Choroid plexus epithelial cell (primary cell): ENCODE data around the gene PRKCSH.
"Not testable (repeated sequence)": the region's sequence is repeated elsewhere in the genome, so short reads cannot be mapped to it uniquely, and the experiment has no call there.

Experiments used
- DNase-seq: peaks from one replicate; pipeline ENCODE4 v3.0.0-alpha.2; 2010; ENCODE audit warnings: low read depth
- H3K4me3 ChIP-seq: 2 replicates; pipeline ENCODE4 v1.5.1; 2011; ENCODE audit warnings: low read depth, mild to moderate bottlenecking, control low read depth, low read length, moderate library complexity
- CTCF ChIP-seq: conservative IDR thresholded peaks from 2 replicates; pipeline ENCODE4 v1.5.1; 2011; ENCODE audit warnings: low read depth, mild to moderate bottlenecking, control low read depth, inconsistent platforms, low read length, moderate library complexity

Gene PRKCSH

DNA sequence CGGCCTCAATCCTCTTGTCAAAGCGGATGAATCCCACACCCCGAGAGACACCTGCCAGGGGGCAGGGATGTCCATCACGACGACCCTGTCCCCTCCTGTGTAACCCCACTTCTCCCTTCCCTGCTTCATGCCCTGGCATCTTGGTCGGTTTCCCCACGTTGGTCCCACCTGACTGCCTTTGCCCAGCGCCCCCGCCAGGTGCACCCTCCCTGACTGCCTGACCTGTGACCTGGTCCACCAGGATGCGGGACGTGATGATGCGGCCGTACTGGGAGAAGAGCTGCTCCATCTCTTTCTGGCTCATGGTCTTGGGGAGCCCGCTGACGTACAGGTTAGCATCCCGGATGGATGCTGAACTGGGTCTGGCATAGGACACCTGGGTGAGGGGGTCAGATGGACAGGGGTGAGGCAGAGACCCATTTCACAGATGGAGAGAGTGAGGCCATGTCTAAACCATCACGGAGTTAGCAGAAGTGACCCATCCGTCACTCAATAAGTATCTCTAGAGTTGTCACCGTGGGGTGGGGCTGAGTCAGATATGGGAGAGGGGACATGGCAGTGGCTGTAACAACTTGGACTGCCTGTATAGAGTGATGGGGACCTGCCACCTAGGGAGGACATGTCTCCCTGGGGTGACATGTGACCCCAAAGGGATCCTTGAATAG lies 22.9 kb downstream of the PRKCSH start:
- DNase-seq = no peak
- H3K4me3 ChIP-seq = no peak overlapping the region
- no peak for TF ChIP-seq CTCF

DNA sequence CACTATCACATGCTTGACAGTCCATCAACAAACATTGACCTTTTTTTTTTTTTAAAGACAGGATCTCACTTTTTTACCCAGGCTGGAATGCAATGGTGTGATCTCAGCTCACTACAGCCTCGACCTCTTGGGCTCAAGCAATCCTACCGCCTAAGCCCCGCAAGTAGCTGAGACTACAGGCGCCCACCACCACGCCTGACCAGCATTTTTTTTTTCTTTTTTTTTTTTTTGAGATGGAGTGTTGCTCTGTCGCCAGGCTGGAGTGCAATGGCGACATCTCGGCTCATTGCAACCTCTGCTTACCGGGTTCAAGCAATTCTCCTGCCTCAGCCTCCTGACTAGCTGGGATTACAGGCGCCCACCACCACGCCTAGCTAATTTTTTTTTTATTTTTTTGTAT lies 23.5 kb downstream of the PRKCSH start:
- H3K4me3 ChIP-seq, DNase-seq: not testable (repeated sequence)

DNA sequence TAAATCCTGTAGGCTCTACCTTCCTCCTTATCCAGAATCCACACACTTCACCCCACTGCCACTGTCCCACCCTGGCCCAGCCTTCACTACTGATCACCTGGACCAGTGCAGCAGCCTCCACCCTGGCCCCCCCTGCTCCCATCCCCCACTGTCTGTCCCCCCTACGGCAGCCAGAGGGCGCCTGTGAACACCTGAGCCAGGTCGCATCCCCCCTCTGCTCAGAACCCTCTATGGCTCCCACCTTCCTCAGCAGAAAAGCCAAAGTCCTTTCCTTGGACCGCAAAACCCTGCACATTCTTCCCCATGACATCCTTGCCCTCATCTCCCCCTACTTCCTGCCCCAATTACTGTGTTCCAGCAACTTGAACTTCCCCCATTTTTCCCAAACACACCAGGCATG lies 24.8 kb downstream of the PRKCSH start:
- no peak overlapping the region for H3K4me3 ChIP-seq
- TF ChIP-seq CTCF = peak; percentile 42
- DNase-seq = no peak

DNA sequence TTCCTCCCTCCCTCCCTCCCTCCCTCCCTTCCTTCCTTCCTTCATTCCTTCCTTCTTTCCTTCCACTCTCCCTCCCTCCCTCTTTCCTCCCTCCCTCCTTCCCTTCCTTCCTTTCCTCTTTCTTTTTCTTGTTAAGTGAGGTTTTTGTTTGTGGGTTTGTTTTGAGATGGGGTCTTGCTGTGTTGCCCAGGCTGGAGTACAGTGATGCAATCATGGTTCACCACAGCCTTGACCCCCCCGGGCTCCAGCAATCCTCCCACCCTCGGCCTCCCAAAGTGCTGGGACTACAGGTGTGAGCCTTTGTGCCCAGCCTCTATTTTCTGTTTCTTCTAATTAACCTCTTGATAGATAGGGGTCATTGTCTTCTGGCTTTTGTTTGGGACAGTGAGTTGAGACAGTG lies 26.0 kb downstream of the PRKCSH start:
- no peak for DNase-seq
- H3K4me3 ChIP-seq = no peak overlapping the region
- TF ChIP-seq CTCF = no peak

DNA sequence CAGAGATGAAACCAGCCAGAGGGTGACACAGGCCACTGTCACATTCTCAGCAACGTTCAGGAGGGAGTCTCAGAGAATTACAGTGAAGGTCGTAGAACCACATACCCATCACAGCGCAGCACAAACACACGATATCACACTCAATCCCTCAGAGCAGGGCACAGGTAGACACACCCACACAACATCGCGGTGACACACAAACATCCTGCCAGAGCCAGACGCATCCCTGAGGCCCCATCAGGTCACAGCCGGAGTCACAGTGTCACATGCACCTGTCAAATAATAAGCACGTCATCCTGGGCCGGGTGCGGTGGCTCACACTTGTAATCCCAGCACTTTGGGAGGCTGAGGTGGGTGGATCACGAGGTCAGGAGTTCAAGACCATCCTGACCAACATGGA lies 28.0 kb downstream of the PRKCSH start:
- H3K4me3 ChIP-seq = no peak overlapping the region
- no peak for TF ChIP-seq CTCF
- DNase-seq = no peak

DNA sequence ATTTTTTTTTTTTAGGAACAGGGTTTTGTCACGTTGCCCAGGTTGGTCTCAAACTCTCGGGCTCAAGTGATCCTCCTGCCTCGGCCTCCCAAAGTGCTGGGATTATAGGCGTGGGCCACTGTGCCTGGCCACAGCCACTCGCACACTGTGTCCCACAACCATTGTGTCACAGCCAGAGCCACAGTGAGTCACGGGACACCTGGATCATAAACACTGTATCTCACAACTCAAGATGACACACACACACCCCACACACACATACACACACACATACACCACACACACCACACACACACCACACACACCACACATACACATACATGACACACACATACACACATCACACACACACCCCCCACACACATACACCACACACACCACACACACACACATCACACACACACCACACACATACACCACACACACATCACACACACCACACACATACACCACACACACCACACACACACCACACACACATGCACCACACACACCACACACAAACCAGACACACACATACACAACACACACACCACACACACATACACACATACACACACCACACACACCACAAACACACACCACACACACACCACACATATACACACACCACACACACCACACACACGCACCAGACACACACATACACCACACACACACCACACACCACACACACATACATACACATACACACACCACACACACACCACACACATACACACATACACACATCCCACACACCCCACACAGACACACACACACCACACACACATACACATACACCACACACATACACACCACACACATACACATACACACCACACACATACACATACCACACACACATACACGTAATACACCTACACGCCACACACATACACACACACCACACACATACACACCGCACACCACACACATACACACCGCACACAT lies 29.2 kb downstream of the PRKCSH start:
- H3K4me3 ChIP-seq = no peak overlapping the region
- no peak for DNase-seq
- no peak for TF ChIP-seq CTCF

DNA sequence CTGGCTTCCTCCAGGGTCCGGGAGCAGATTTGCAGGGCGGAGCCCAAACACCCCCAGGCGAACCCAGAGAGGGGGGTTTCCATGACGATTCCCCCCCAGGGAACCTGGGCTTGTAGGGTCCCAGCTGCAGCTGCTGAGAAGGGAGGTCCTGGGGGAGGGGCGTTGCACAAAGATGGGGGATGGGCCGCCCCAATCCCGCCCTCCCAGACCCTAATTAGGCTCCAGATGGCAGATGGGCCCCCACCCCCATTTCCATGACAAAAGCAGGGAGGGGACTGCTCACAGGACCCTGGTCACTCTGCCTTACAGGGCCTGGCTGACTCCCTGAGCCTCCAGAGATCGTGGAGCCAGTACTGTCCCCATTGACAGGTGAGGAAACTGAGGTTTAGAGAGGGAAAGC lies 30.2 kb downstream of the PRKCSH start:
- no peak overlapping the region for H3K4me3 ChIP-seq
- no peak for TF ChIP-seq CTCF
- no peak for DNase-seq

- DNase-seq, H3K4me3 ChIP-seq: not testable (repeated sequence)
These were observed 32.9 kb downstream of the PRKCSH start for GRCh38 chr19:11468266-11468845.
